Measurements from ENCODE around the gene RIMKLA. TPM values are rescaled to one million over a fixed set of nuclear protein-coding genes. Genes with fewer than 3 reads are reported as not detected.

Gene RIMKLA
- total and polyA plus RNA-seq, 2 of the 13 experiments (the other 11 are each of a cell fraction or from before 2014, with no cell fraction given) = 2.5 to 3.8 TPM

DNA sequence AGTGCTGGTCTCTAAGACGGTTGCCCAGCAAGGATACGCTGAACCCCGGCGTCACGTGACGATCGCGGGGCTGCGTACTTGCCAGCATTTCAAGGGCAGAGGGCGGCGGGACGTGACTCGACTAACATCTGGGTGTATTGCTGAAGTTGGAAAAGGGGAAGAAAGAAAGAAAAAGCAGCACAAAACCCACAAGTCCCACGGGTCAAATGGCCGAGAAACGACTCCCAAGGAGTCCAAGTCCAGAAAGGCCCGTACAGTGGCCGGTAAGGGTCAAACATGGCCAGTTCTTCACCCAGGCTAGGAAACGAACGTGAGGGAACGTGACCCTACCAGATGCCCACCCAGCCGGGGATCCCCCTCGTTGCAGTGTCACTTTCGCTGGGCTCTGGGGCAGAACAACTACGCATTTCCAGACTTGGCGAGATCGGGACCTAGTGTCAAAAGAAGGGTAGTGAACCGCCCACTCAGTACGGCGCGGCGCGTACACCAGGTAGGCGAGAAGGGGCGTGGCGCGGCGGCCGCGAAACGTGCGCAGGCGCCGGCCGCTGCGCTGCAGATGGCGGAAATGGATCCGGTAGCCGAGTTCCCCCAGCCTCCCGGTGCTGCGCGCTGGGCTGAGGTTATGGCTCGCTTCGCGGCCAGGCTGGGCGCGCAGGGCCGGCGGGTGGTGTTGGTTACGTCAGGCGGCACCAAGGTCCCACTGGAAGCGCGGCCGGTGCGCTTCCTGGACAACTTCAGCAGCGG lies 75.6 kb downstream of the RIMKLA start, which contains the start of the genes PPCS and ZMYND12 (continued):
- TF ChIP-seq ZNF879 (CRISPR knock-in tag; IDR thresholded peaks at IDR 0.05) = 0 out of 2 replicates have a peak, but pooled peaks have one; percentile 3
- TF ChIP-seq, protein P1, sequence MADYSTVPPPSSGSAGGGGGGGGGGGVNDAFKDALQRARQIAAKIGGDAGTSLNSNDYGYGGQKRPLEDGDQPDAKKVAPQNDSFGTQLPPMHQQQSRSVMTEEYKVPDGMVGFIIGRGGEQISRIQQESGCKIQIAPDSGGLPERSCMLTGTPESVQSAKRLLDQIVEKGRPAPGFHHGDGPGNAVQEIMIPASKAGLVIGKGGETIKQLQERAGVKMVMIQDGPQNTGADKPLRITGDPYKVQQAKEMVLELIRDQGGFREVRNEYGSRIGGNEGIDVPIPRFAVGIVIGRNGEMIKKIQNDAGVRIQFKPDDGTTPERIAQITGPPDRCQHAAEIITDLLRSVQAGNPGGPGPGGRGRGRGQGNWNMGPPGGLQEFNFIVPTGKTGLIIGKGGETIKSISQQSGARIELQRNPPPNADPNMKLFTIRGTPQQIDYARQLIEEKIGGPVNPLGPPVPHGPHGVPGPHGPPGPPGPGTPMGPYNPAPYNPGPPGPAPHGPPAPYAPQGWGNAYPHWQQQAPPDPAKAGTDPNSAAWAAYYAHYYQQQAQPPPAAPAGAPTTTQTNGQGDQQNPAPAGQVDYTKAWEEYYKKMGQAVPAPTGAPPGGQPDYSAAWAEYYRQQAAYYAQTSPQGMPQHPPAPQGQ (CRISPR knock-in tag; IDR thresholded peaks at IDR 0.05; ENCODE audit: borderline replicate concordance) = no peak
- peak; percentile 60; the same call in 1 of the 2 replicates for TF ChIP-seq ZNF670 (CRISPR knock-in tag; IDR thresholded peaks at IDR 0.05; ENCODE audit: borderline replicate concordance)
- TF ChIP-seq SP4 (CRISPR knock-in tag; IDR thresholded peaks at IDR 0.05) = peak; percentile 59; the same call in 1 of the 2 replicates
- TF ChIP-seq, protein P2, sequence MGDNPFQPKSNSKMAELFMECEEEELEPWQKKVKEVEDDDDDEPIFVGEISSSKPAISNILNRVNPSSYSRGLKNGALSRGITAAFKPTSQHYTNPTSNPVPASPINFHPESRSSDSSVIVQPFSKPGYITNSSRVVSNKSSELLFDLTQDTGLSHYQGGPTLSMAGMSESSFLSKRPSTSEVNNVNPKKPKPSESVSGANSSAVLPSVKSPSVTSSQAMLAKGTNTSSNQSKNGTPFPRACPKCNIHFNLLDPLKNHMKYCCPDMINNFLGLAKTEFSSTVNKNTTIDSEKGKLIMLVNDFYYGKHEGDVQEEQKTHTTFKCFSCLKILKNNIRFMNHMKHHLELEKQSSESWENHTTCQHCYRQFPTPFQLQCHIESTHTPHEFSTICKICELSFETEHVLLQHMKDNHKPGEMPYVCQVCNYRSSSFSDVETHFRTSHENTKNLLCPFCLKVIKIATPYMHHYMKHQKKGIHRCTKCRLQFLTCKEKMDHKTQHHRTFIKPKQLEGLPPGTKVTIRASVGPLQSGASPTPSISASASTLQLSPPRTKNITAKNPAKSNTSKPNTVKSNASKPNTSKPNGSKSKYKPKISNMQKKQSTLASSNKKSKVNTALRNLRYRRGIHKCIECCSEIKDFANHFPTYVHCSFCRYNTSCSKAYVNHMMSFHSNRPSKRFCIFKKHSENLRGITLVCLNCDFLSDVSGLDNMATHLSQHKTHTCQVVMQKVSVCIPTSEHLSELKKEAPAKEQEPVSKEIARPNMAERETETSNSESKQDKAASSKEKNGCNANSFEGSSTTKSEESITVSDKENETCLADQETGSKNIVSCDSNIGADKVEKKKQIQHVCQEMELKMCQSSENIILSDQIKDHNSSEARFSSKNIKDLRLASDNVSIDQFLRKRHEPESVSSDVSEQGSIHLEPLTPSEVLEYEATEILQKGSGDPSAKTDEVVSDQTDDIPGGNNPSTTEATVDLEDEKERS (CRISPR knock-in tag; IDR thresholded peaks at IDR 0.05) = no peak
- TF ChIP-seq ZNF605 (CRISPR knock-in tag; IDR thresholded peaks at IDR 0.05) = no peak; the same call in 1 of the 2 replicates
- TF ChIP-seq ZZZ3 (CRISPR knock-in tag; IDR thresholded peaks at IDR 0.05; ENCODE audit: borderline replicate concordance) = no peak; the same call in 1 of the 2 replicates
- no peak for TF ChIP-seq ZNF3 (CRISPR knock-in tag; IDR thresholded peaks at IDR 0.05)
- TF ChIP-seq ZBTB21 (CRISPR knock-in tag; IDR thresholded peaks at IDR 0.05) = no peak
- no peak for TF ChIP-seq NFIB (CRISPR knock-in tag; IDR thresholded peaks at IDR 0.05; ENCODE audit: borderline replicate concordance)
- peak; percentile 8; the same call in 1 of the 2 replicates for TF ChIP-seq KLF11 (CRISPR knock-in tag; IDR thresholded peaks at IDR 0.05)
- no peak for TF ChIP-seq PTBP1 (IDR thresholded peaks at IDR 0.05; ENCODE audit: low read depth, low read length, poor library complexity, severe bottlenecking)
- TF ChIP-seq ZNF616 (CRISPR knock-in tag; IDR thresholded peaks at IDR 0.05; ENCODE audit: low read depth) = peak; percentile 73
- no peak; the same call in 1 of the 2 replicates for TF ChIP-seq TARDBP (CRISPR knock-in tag; IDR thresholded peaks at IDR 0.05)
- TF ChIP-seq, protein P3, sequence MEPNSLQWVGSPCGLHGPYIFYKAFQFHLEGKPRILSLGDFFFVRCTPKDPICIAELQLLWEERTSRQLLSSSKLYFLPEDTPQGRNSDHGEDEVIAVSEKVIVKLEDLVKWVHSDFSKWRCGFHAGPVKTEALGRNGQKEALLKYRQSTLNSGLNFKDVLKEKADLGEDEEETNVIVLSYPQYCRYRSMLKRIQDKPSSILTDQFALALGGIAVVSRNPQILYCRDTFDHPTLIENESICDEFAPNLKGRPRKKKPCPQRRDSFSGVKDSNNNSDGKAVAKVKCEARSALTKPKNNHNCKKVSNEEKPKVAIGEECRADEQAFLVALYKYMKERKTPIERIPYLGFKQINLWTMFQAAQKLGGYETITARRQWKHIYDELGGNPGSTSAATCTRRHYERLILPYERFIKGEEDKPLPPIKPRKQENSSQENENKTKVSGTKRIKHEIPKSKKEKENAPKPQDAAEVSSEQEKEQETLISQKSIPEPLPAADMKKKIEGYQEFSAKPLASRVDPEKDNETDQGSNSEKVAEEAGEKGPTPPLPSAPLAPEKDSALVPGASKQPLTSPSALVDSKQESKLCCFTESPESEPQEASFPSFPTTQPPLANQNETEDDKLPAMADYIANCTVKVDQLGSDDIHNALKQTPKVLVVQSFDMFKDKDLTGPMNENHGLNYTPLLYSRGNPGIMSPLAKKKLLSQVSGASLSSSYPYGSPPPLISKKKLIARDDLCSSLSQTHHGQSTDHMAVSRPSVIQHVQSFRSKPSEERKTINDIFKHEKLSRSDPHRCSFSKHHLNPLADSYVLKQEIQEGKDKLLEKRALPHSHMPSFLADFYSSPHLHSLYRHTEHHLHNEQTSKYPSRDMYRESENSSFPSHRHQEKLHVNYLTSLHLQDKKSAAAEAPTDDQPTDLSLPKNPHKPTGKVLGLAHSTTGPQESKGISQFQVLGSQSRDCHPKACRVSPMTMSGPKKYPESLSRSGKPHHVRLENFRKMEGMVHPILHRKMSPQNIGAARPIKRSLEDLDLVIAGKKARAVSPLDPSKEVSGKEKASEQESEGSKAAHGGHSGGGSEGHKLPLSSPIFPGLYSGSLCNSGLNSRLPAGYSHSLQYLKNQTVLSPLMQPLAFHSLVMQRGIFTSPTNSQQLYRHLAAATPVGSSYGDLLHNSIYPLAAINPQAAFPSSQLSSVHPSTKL (CRISPR knock-in tag; IDR thresholded peaks at IDR 0.05) = peak; percentile 40
- TF ChIP-seq, protein P4, sequence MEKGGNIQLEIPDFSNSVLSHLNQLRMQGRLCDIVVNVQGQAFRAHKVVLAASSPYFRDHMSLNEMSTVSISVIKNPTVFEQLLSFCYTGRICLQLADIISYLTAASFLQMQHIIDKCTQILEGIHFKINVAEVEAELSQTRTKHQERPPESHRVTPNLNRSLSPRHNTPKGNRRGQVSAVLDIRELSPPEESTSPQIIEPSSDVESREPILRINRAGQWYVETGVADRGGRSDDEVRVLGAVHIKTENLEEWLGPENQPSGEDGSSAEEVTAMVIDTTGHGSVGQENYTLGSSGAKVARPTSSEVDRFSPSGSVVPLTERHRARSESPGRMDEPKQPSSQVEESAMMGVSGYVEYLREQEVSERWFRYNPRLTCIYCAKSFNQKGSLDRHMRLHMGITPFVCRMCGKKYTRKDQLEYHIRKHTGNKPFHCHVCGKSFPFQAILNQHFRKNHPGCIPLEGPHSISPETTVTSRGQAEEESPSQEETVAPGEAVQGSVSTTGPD (CRISPR knock-in tag; IDR thresholded peaks at IDR 0.05) = no peak
- TF ChIP-seq MEIS1 (CRISPR knock-in tag; IDR thresholded peaks at IDR 0.05; ENCODE audit: borderline replicate concordance) = no peak; the same call in 1 of the 2 replicates
- TF ChIP-seq ZNF431 (CRISPR knock-in tag; IDR thresholded peaks at IDR 0.05; ENCODE audit: borderline replicate concordance, low read depth) = no peak

Data from HepG2 (cell line).